ENCODE results near the gene KCNQ1. TPM values are rescaled to one million over a fixed set of nuclear protein-coding genes. Genes with fewer than 3 reads are reported as not detected.

The KCNQ1 gene
- polyA plus RNA-seq, 1 donor (not counting 4 experiments of a cell fraction or from before 2014, with no cell fraction given): not detected

DNA sequence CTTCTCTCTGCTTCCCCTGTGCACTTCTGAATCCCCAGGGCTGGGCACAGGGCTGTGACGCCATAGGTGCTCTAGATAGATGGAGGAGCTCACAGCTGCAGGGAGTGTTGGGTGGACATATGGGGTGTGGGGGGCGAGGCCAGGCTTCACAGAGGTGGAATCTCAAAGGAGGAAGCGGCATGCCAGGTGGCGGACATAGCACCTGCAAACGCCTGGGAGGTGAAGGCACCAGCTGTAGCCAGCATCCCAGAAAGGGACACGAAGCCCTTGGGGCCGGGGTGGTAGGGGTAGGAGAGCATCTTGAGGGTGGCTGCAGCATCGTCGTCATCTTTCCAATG lies 269.6 kb downstream of the KCNQ1 start:
- H3K9me3 ChIP-seq (ENCODE audit: control insufficient read depth, low read depth, low read length): no peaks in the 10 kb centered on the region
- no peak overlapping the region for H3K9ac ChIP-seq (ENCODE audit: control insufficient read depth, extremely low read depth, insufficient read depth, low read length)
- TF ChIP-seq, protein P1, sequence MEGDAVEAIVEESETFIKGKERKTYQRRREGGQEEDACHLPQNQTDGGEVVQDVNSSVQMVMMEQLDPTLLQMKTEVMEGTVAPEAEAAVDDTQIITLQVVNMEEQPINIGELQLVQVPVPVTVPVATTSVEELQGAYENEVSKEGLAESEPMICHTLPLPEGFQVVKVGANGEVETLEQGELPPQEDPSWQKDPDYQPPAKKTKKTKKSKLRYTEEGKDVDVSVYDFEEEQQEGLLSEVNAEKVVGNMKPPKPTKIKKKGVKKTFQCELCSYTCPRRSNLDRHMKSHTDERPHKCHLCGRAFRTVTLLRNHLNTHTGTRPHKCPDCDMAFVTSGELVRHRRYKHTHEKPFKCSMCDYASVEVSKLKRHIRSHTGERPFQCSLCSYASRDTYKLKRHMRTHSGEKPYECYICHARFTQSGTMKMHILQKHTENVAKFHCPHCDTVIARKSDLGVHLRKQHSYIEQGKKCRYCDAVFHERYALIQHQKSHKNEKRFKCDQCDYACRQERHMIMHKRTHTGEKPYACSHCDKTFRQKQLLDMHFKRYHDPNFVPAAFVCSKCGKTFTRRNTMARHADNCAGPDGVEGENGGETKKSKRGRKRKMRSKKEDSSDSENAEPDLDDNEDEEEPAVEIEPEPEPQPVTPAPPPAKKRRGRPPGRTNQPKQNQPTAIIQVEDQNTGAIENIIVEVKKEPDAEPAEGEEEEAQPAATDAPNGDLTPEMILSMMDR (optimal IDR thresholded peaks at IDR 0.05 in 1 of 3, IDR thresholded peaks at IDR 0.05 in 1 of 3, conservative IDR thresholded peaks at IDR 0.05 in 1 of 3; ENCODE audit: extremely low read depth in 1 of 3, insufficient read depth in 2 of 3, low read length in 3 of 3): no peak
- no peak for TF ChIP-seq EZH2 (IDR thresholded peaks at IDR 0.05; ENCODE audit: low read length)
- DNase-seq (ENCODE audit: low read depth, low spot score) (no peak), FAIRE-seq (no peak)
- no peaks in the 10 kb centered on the region for H3K36me3 ChIP-seq (ENCODE audit: control insufficient read depth in 2 of 2, extremely low read depth in 1 of 2, insufficient read depth in 2 of 2, low read length in 2 of 2)
- peaks cover 3% of the 10 kb centered on the region for H4K20me1 ChIP-seq (ENCODE audit: control insufficient read depth, extremely low read depth, insufficient read depth, low read length)
- dilution Hi-C loops (cut with MboI; ENCODE audit: extremely low pct_ligation_motif_present, low sequenced_read_pairs): no loop called here
- H3K27ac ChIP-seq (ENCODE audit: control insufficient read depth, insufficient read depth, low read length): no peak overlapping the region
- no peak overlapping the region for H3K4me2 ChIP-seq (ENCODE audit: control insufficient read depth, extremely low read depth, insufficient read depth, low read depth, low read length)
- no peaks in the 10 kb centered on the region for H3K9me1 ChIP-seq (ENCODE audit: control insufficient read depth, extremely low read depth, insufficient read depth, low read length)
- no peaks in the 10 kb centered on the region for H3K4me1 ChIP-seq (ENCODE audit: control insufficient read depth, extremely low read depth, insufficient read depth, low read length)
- no peaks in the 10 kb centered on the region for H3K79me2 ChIP-seq (ENCODE audit: control insufficient read depth, insufficient read depth, low read length)
- no peak overlapping the region for H3K4me3 ChIP-seq (ENCODE audit: control insufficient read depth in 2 of 3, extremely low read depth in 1 of 3, insufficient read depth in 2 of 3, low read depth in 1 of 3, low read length in 3 of 3)
- no peak overlapping the region for H2AFZ ChIP-seq (ENCODE audit: control insufficient read depth, low read length)
- peaks cover 39% of the 10 kb centered on the region for H3K27me3 ChIP-seq (ENCODE audit: control insufficient read depth, extremely low read depth, insufficient read depth, low read length)

DNA sequence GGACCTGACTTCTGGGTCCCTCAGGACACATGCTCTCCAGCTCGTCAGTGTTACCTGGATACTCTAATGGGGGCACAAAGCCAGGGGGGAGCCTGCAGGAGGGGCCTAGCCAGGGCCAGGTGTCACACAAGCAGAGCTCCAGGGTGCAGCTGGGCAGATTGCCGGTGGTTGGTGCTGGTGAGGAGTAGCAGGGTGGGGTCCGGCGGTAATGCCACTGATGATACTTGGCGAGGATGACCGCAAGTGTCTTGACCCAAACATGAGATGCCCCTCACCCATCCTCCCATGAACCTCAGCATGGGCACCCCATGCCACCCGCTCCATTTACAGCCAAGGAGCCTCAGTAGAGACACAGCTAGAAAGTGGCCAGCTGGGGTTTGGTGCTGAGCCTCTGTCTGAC lies 270.1 kb downstream of the KCNQ1 start:
- dilution Hi-C loops (cut with MboI; ENCODE audit: extremely low pct_ligation_motif_present, low sequenced_read_pairs): no loop called here
- FAIRE-seq: no peak
- peaks cover 40% of the 10 kb centered on the region for H3K27me3 ChIP-seq (ENCODE audit: control insufficient read depth, extremely low read depth, insufficient read depth, low read length)

More for the DNA sequence above, 270.1 kb downstream of the KCNQ1 start:
- DNase-seq (ENCODE audit: low read depth, low spot score): no peak
- H3K4me2 ChIP-seq (ENCODE audit: control insufficient read depth, extremely low read depth, insufficient read depth, low read depth, low read length): no peak overlapping the region
- H2AFZ ChIP-seq (ENCODE audit: control insufficient read depth, low read length): no peak overlapping the region
- H3K9ac ChIP-seq (ENCODE audit: control insufficient read depth, extremely low read depth, insufficient read depth, low read length): no peak overlapping the region
- H3K79me2 ChIP-seq (ENCODE audit: control insufficient read depth, insufficient read depth, low read length): no peaks in the 10 kb centered on the region
- no peaks in the 10 kb centered on the region for H3K4me1 ChIP-seq (ENCODE audit: control insufficient read depth, extremely low read depth, insufficient read depth, low read length)
- TF ChIP-seq EZH2 (IDR thresholded peaks at IDR 0.05; ENCODE audit: low read length): no peak
- TF ChIP-seq, protein P1 (optimal IDR thresholded peaks at IDR 0.05 in 1 of 3, IDR thresholded peaks at IDR 0.05 in 1 of 3, conservative IDR thresholded peaks at IDR 0.05 in 1 of 3; ENCODE audit: extremely low read depth in 1 of 3, insufficient read depth in 2 of 3, low read length in 3 of 3): no peak
- H3K36me3 ChIP-seq (ENCODE audit: control insufficient read depth in 2 of 2, extremely low read depth in 1 of 2, insufficient read depth in 2 of 2, low read length in 2 of 2): no peaks in the 10 kb centered on the region
- H3K4me3 ChIP-seq (ENCODE audit: control insufficient read depth in 2 of 3, extremely low read depth in 1 of 3, insufficient read depth in 2 of 3, low read depth in 1 of 3, low read length in 3 of 3): no peak overlapping the region
- H3K9me3 ChIP-seq (ENCODE audit: control insufficient read depth, low read depth, low read length): no peaks in the 10 kb centered on the region
- peaks cover 3% of the 10 kb centered on the region for H4K20me1 ChIP-seq (ENCODE audit: control insufficient read depth, extremely low read depth, insufficient read depth, low read length)
- no peaks in the 10 kb centered on the region for H3K9me1 ChIP-seq (ENCODE audit: control insufficient read depth, extremely low read depth, insufficient read depth, low read length)
- H3K27ac ChIP-seq (ENCODE audit: control insufficient read depth, insufficient read depth, low read length): no peak overlapping the region

Data from keratinocyte (primary cell).